HepG2 (cell line): Measurements from ENCODE around the gene RPGRIP1. TPM values are rescaled to one million over a fixed set of nuclear protein-coding genes. Genes with fewer than 3 reads are reported as not detected.

Source experiments
- CC2D1A ChIP-seq: sonication (generic); formaldehyde crosslinking; IDR thresholded peaks from 2 replicates; pipeline ENCODE4 v1.8.1; 2023; ENCODE audit warnings: mild to moderate bottlenecking, missing genetic modification reagents
- ERF ChIP-seq: IDR thresholded peaks from 2 replicates; pipeline ENCODE4 v1.6.1; 2018; ENCODE audit warnings: missing biosample characterization, missing genetic modification reagents
- FIP1L1 ChIP-seq: fragments of 200-400 bp; formaldehyde crosslinking; IDR thresholded peaks from 2 replicates; pipeline ENCODE4 v1.6.1; 2018; ENCODE audit warnings: low read depth, mild to moderate bottlenecking, low read length, moderate library complexity, borderline replicate concordance; ENCODE audit not compliant: insufficient read depth
- HMG20B ChIP-seq: conservative IDR thresholded peaks from 2 replicates; pipeline ENCODE4 v1.6.1; 2016; ENCODE audit warnings: missing genetic modification reagents, missing compliant biosample characterization
- HNRNPK ChIP-seq: fragments of 200-400 bp; formaldehyde crosslinking; IDR thresholded peaks from 2 replicates; pipeline ENCODE4 v1.6.1; 2018; ENCODE audit warnings: low read length, low read depth, moderate library complexity, mild to moderate bottlenecking; ENCODE audit not compliant: poor library complexity, severe bottlenecking
- HOXA5 ChIP-seq: sonication (generic); formaldehyde crosslinking; IDR thresholded peaks from 2 replicates; pipeline ENCODE4 v1.4.0; 2020; ENCODE audit warnings: missing genetic modification reagents
- MTF1 ChIP-seq: sonication (generic); formaldehyde crosslinking; IDR thresholded peaks from 2 replicates; pipeline ENCODE4 v1.5.0; 2020; ENCODE audit warnings: missing genetic modification reagents
- RELA ChIP-seq: sonication (generic); formaldehyde crosslinking; IDR thresholded peaks from 2 replicates; pipeline ENCODE4 v1.4.0; 2020; ENCODE audit warnings: missing genetic modification reagents
- SOX13 ChIP-seq, 3 experiments: fragments of 450-650 bp in 1 of 3; sonication (generic) in 1 of 3; formaldehyde crosslinking in 1 of 3; IDR thresholded peaks in 2 of 3; conservative IDR thresholded peaks in 1 of 3; 2 replicates each; pipeline versions ENCODE4 v1.5.0 to v1.6.1; 2016 to 2020; ENCODE audit warnings: antibody characterized with exemption in 1 of 3, mild to moderate bottlenecking in 1 of 3, missing compliant biosample characterization in 1 of 3, missing genetic modification reagents in 1 of 3, moderate library complexity in 1 of 3
- ZKSCAN1 ChIP-seq: fragments of 150-350 bp; IDR thresholded peaks from 2 replicates; pipeline ENCODE4 v1.6.1; 2014; ENCODE audit warnings: low read length
- ZNF17 ChIP-seq: sonication (generic); formaldehyde crosslinking; IDR thresholded peaks from 2 replicates; pipeline ENCODE4 v1.5.0; 2020; ENCODE audit warnings: mild to moderate bottlenecking, missing genetic modification reagents
- ZNF503 ChIP-seq: sonication (generic); formaldehyde crosslinking; IDR thresholded peaks from 2 replicates; pipeline ENCODE4 v1.4.0; 2020; ENCODE audit warnings: missing genetic modification reagents
- ZNF558 ChIP-seq: sonication (generic); formaldehyde crosslinking; IDR thresholded peaks from 2 replicates; pipeline ENCODE4 v1.9.0; 2022; ENCODE audit warnings: mild to moderate bottlenecking, missing genetic modification reagents, borderline replicate concordance
- ZNF629 ChIP-seq: sonication (generic); formaldehyde crosslinking; conservative IDR thresholded peaks from 2 replicates; pipeline ENCODE4 v1.5.0; 2020; ENCODE audit warnings: missing genetic modification reagents
- ZNF780A ChIP-seq: sonication (generic); formaldehyde crosslinking; IDR thresholded peaks from 2 replicates; pipeline ENCODE4 v1.8.0; 2022; ENCODE audit warnings: mild to moderate bottlenecking, missing genetic modification reagents, moderate library complexity
- ZZZ3 ChIP-seq: sonication (generic); formaldehyde crosslinking; IDR thresholded peaks from 2 replicates; pipeline ENCODE4 v1.4.0; 2020; ENCODE audit warnings: missing genetic modification reagents, mild to moderate bottlenecking, borderline replicate concordance
- polyA plus RNA-seq, 8 experiments: library from polyadenylated mRNA; depleted of rRNA in 3 of 8; stranded (reverse) in 7 of 8; unstranded in 1 of 8; fragments of >200 nt; fragmentation: Illumina TruSeq in 4 of 8; extraction: Trizol in 4 of 8; gene quantifications; 2 replicates each; pipeline versions ENCODE4 v1.2.1 to v1.2.3, GENCODE V29; 2011 to 2016; ENCODE audit warnings: low read depth in 4 of 8, missing spikeins in 1 of 8, mixed read lengths in 1 of 8; ENCODE audit not compliant: insufficient read depth in 1 of 8
- total RNA-seq, 5 experiments: library from RNA; depleted of rRNA; stranded (reverse); fragments of >200 nt; fragmentation: Illumina TruSeq; extraction: Trizol; gene quantifications; 2 replicates each; pipeline ENCODE4 v1.2.3, GENCODE V29; 2016; ENCODE audit warnings: low read depth in 1 of 5
- TF ChIP-seq, protein P1 (sequence below): IDR thresholded peaks from 2 replicates; pipeline ENCODE4 v1.6.1; 2016; ENCODE audit warnings: low read depth, control low read depth

Gene RPGRIP1
- total and polyA plus RNA-seq, 2 of the 13 experiments (the other 11 are each of a cell fraction or from before 2014, with no cell fraction given) = 0.13 to 1.1 TPM

DNA sequence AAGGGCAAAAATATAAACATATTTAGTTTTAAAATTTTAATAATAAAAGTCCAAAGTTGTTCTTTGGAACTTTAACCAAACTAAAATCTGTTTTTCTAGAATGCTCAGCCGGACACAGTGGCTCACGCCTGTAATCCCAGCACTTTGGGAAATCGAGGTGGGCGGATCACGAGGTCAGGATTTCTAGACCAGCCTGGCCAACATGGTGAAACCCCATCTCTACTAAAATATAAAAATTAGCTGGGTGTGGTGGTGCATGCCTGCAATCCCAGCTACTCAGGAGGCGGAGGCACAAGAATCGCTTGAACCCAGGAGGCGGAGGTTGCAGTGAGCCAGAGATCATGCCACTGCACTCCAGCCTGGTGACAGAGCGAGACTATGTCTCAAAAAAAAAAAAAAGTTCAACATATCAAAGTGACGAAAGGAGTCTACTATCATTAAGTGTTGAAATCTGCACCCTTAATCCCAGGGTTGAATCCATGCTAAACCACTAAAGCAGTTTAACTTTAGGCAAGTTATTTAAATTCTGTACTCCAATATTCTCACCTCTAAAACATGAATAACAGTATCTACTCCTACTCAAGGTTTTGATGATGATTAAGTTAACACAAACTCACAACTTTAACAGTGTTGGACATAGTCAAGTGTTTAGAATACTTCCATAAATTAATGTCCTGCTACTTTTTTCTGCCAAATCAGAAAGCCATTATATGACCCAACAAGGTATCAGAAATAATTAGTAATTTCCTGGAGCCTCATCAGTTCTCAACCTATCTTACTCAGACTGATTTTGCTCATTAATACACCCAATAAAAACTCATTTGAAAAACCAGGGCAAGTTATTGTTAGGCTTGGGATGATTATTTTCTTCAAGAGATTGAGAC is 21.6 kb upstream of the RPGRIP1 start (continued):
- TF ChIP-seq, protein P1, sequence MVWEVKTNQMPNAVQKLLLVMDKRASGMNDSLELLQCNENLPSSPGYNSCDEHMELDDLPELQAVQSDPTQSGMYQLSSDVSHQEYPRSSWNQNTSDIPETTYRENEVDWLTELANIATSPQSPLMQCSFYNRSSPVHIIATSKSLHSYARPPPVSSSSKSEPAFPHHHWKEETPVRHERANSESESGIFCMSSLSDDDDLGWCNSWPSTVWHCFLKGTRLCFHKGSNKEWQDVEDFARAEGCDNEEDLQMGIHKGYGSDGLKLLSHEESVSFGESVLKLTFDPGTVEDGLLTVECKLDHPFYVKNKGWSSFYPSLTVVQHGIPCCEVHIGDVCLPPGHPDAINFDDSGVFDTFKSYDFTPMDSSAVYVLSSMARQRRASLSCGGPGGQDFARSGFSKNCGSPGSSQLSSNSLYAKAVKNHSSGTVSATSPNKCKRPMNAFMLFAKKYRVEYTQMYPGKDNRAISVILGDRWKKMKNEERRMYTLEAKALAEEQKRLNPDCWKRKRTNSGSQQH (CRISPR knock-in tag) = no peak
- TF ChIP-seq ZNF780A (CRISPR knock-in tag) (no peak), ERF (CRISPR knock-in tag) (no peak), ZKSCAN1 (no peak), ZNF503 (CRISPR knock-in tag) (no peak), ZNF17 (CRISPR knock-in tag) (no peak), HNRNPK (no peak), HOXA5 (CRISPR knock-in tag) (peak; percentile 36; the same call in 1 of the 2 replicates), RELA (CRISPR knock-in tag) (no peak), HMG20B (CRISPR knock-in tag) (no peak), ZNF629 (CRISPR knock-in tag) (no peak), ZZZ3 (CRISPR knock-in tag) (no peak), ZNF558 (CRISPR knock-in tag) (no peak), MTF1 (CRISPR knock-in tag) (no peak), FIP1L1 (no peak), CC2D1A (no peak), SOX13 (IDR thresholded peaks at IDR 0.05) (no peak), SOX13 (CRISPR knock-in tag; conservative IDR thresholded peaks at IDR 0.05 in 1 of 2, IDR thresholded peaks at IDR 0.05 in 1 of 2) (no peak)
